Ishikawa (cell line): ENCODE data around the gene SNX11.

ENCODE experiments used
- CEBPB ChIP-seq: IDR thresholded peaks from 2 replicates; pipeline ENCODE4 v1.6.1; 2012
- CREB1 ChIP-seq: IDR thresholded peaks from 2 replicates; pipeline ENCODE4 v1.6.1; 2012; ENCODE audit warnings: low read depth
- EGR1 ChIP-seq: IDR thresholded peaks from 2 replicates; pipeline ENCODE4 v1.6.1; 2012
- EP300 ChIP-seq: IDR thresholded peaks from 2 replicates; pipeline ENCODE4 v1.6.1; 2012; ENCODE audit warnings: borderline replicate concordance
- FOXM1 ChIP-seq: IDR thresholded peaks from 2 replicates; pipeline ENCODE4 v1.6.1; 2012; ENCODE audit warnings: low read depth, borderline replicate concordance
- NFIC ChIP-seq: IDR thresholded peaks from 2 replicates; pipeline ENCODE4 v1.6.1; 2012
- RAD21 ChIP-seq: IDR thresholded peaks from 2 replicates; pipeline ENCODE4 v1.6.1; 2012; ENCODE audit warnings: low read depth
- TAF1 ChIP-seq: IDR thresholded peaks from 2 replicates; pipeline ENCODE4 v1.6.1; 2012; ENCODE audit warnings: low read depth, mild to moderate bottlenecking
- TCF12 ChIP-seq: IDR thresholded peaks from 2 replicates; pipeline ENCODE4 v1.6.1; 2012; ENCODE audit warnings: low read depth
- TEAD4 ChIP-seq: IDR thresholded peaks from 2 replicates; pipeline ENCODE4 v1.6.1; 2012
- YY1 ChIP-seq: IDR thresholded peaks from 2 replicates; pipeline ENCODE4 v1.6.1; 2012; ENCODE audit warnings: low read depth
- ZBTB7A ChIP-seq: IDR thresholded peaks from 2 replicates; pipeline ENCODE4 v1.6.1; 2012; ENCODE audit warnings: low read depth
- TF ChIP-seq, protein P1 (sequence below): IDR thresholded peaks from 2 replicates; pipeline ENCODE4 v1.6.1; 2012; ENCODE audit warnings: low read depth, mild to moderate bottlenecking
- TF ChIP-seq, protein P2 (sequence below): IDR thresholded peaks from 2 replicates; pipeline ENCODE4 v1.6.1; 2012
- TF ChIP-seq, protein P3 (sequence below): IDR thresholded peaks from 2 replicates; pipeline ENCODE4 v1.6.1; 2012

The SNX11 gene

DNA sequence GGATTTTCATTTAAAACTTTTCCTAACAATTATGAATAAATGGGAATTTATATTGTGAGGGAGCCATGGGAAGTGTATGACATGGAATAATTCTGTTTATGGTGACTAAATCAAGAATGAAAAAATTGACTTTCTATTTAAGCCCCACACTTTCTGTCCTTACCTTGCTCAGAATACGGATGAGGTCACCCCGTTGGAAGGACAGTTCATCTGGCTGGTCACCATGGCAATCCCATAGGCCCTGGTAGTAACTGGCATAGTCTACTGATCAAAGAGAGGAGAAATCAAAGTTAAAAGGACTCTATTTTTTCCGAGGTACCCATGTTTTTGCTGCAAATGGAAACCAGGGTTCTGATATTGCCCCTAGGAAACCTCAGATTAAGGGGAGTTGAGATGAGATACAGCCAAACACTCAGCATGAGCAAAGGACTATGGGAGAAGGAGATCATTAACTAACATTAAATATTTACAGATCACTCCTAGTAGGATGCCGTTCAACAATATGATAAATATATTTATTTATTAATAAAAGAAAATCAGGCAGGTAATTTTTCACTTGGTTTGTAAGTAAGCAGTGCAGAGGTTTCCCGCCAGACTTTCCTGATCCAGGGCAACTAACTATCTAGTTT is 54.9 kb downstream of the SNX11 start:
- TF ChIP-seq, protein P1, sequence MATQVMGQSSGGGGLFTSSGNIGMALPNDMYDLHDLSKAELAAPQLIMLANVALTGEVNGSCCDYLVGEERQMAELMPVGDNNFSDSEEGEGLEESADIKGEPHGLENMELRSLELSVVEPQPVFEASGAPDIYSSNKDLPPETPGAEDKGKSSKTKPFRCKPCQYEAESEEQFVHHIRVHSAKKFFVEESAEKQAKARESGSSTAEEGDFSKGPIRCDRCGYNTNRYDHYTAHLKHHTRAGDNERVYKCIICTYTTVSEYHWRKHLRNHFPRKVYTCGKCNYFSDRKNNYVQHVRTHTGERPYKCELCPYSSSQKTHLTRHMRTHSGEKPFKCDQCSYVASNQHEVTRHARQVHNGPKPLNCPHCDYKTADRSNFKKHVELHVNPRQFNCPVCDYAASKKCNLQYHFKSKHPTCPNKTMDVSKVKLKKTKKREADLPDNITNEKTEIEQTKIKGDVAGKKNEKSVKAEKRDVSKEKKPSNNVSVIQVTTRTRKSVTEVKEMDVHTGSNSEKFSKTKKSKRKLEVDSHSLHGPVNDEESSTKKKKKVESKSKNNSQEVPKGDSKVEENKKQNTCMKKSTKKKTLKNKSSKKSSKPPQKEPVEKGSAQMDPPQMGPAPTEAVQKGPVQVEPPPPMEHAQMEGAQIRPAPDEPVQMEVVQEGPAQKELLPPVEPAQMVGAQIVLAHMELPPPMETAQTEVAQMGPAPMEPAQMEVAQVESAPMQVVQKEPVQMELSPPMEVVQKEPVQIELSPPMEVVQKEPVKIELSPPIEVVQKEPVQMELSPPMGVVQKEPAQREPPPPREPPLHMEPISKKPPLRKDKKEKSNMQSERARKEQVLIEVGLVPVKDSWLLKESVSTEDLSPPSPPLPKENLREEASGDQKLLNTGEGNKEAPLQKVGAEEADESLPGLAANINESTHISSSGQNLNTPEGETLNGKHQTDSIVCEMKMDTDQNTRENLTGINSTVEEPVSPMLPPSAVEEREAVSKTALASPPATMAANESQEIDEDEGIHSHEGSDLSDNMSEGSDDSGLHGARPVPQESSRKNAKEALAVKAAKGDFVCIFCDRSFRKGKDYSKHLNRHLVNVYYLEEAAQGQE = no peak
- TF ChIP-seq, protein P2, sequence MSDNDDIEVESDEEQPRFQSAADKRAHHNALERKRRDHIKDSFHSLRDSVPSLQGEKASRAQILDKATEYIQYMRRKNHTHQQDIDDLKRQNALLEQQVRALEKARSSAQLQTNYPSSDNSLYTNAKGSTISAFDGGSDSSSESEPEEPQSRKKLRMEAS = no peak
- TF ChIP-seq CREB1 (no peak), YY1 (no peak), TEAD4 (no peak), CEBPB (no peak), RAD21 (no peak), NFIC (no peak), EGR1 (no peak), TAF1 (no peak), FOXM1 (no peak), EP300 (no peak), TCF12 (no peak), ZBTB7A (no peak)
- TF ChIP-seq, protein P3, sequence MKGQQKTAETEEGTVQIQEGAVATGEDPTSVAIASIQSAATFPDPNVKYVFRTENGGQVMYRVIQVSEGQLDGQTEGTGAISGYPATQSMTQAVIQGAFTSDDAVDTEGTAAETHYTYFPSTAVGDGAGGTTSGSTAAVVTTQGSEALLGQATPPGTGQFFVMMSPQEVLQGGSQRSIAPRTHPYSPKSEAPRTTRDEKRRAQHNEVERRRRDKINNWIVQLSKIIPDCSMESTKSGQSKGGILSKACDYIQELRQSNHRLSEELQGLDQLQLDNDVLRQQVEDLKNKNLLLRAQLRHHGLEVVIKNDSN = no peak

GRCh38 chr17:48162946-48163506 is 55.5 kb downstream of the SNX11 start:
- TF ChIP-seq TAF1 (no peak), TEAD4 (no peak), FOXM1 (no peak)
- TF ChIP-seq, protein P1 = no peak

DNA sequence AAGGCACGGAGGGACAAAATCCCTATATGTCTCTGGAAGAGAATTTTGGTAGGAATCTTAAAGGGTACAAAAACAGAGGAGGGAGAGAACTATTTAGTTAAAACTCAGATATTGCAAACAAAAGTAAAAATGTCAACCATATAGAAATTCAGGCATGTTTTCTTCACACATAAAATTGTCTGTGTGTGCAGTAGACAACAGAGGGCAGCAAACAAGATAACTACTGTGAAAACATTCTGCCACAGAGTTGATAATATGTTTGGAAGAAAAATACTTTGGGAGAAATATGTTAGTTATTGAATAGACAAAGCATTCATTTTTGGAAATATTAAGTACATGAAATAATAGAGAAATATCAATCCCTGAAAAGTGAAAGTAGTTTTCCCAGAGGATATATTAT is 56.2 kb downstream of the SNX11 start:
- TF ChIP-seq NFIC = no peak
- TF ChIP-seq EGR1 = no peak
- TF ChIP-seq FOXM1 = no peak
- no peak for TF ChIP-seq ZBTB7A
- TF ChIP-seq TEAD4 = no peak
- TF ChIP-seq TCF12 = no peak
- TF ChIP-seq, protein P1 = no peak
- TF ChIP-seq, protein P2 = no peak
- no peak for TF ChIP-seq CEBPB

GRCh38 chr17:48169926-48170325 is 62.4 kb downstream of the SNX11 start:
- TF ChIP-seq, protein P3 = no peak
- no peak for TF ChIP-seq TAF1
- TF ChIP-seq CREB1 = no peak
- no peak for TF ChIP-seq TCF12
- TF ChIP-seq CEBPB = no peak
- no peak for TF ChIP-seq RAD21
- TF ChIP-seq EP300 = no peak
- TF ChIP-seq, protein P2 = no peak
- TF ChIP-seq EGR1 = no peak
- no peak for TF ChIP-seq ZBTB7A
- no peak for TF ChIP-seq NFIC
- TF ChIP-seq, protein P1 = no peak
- no peak for TF ChIP-seq YY1
- TF ChIP-seq FOXM1 = no peak
- TF ChIP-seq TEAD4 = no peak
